Measurements from ENCODE around the gene C1QTNF4.

- TF ChIP-seq CTCF (IDR thresholded peaks at IDR 0.05; ENCODE audit: low read depth, low read length) = no peak
- TF ChIP-seq POLR2A (IDR thresholded peaks at IDR 0.05; ENCODE audit: extremely low read depth, insufficient read length) = no peak
- no peak for TF ChIP-seq MAX (IDR thresholded peaks at IDR 0.05; ENCODE audit: low read depth, low read length)
- no peak for TF ChIP-seq MYC (IDR thresholded peaks at IDR 0.05; ENCODE audit: low read depth, low read length)
Observed at GRCh38 chr11:47560426-47560825, 33.8 kb downstream of the C1QTNF4 start.

All from NB4 (cell line).